OCI-LY1 (cell line): ENCODE data around the gene RAB4A.

Experiments used
- H2AFZ ChIP-seq: fragments of 200-600 bp; sonication (generic), shearing (Covaris generic); 2 replicates; pipeline ENCODE4 v1.6.0; 2014; ENCODE audit warnings: antibody characterized with exemption, mild to moderate bottlenecking, low read length
- H3F3A ChIP-seq: fragments of 200-600 bp; sonication (generic), shearing (Covaris generic); 2 replicates; pipeline ENCODE4 v1.6.0; 2014; ENCODE audit warnings: mild to moderate bottlenecking, antibody characterized with exemption, low read length, moderate library complexity; ENCODE audit not compliant: insufficient read depth
- H3K27ac ChIP-seq: fragments of 200-600 bp; sonication (generic); 2 replicates; pipeline ENCODE4 v1.5.1; 2014; ENCODE audit warnings: low read length, mixed run types, mild to moderate bottlenecking, low read depth; ENCODE audit not compliant: poor library complexity, severe bottlenecking
- H3K27me3 ChIP-seq: fragments of 200-600 bp; sonication (generic); 2 replicates; pipeline ENCODE4 v1.6.0; 2014; ENCODE audit warnings: antibody characterized with exemption, mild to moderate bottlenecking, low read length, moderate library complexity; ENCODE audit not compliant: insufficient read depth
- H3K36me3 ChIP-seq: fragments of 200-600 bp; sonication (generic); 2 replicates; pipeline ENCODE4 v1.6.1; 2014; ENCODE audit warnings: mild to moderate bottlenecking, antibody characterized with exemption, low read length, moderate library complexity, mixed read lengths; ENCODE audit not compliant: insufficient read depth
- H3K4me1 ChIP-seq: fragments of 200-600 bp; sonication (generic); 2 replicates; pipeline ENCODE4 v1.5.1; 2014; ENCODE audit warnings: mild to moderate bottlenecking, low read length, moderate library complexity; ENCODE audit not compliant: insufficient read depth, severe bottlenecking
- H3K4me2 ChIP-seq: fragments of 200-600 bp; sonication (generic), shearing (Covaris generic); 2 replicates; pipeline ENCODE4 v1.6.1; 2014; ENCODE audit warnings: low read length
- H3K4me3 ChIP-seq: fragments of 200-600 bp; sonication (generic); 2 replicates; pipeline ENCODE4 v1.5.1; 2014; ENCODE audit warnings: low read length, low read depth, mild to moderate bottlenecking, mixed read lengths; ENCODE audit not compliant: poor library complexity, severe bottlenecking
- H3K79me2 ChIP-seq: fragments of 200-600 bp; shearing (Covaris generic); 2 replicates; pipeline ENCODE4 v1.6.1; 2016; ENCODE audit warnings: mixed run types, low read length, mixed read lengths; ENCODE audit not compliant: insufficient read depth
- H3K9ac ChIP-seq: fragments of 200-600 bp; sonication (generic), shearing (Covaris generic); 2 replicates; pipeline ENCODE4 v1.6.1; 2014; ENCODE audit warnings: mild to moderate bottlenecking, low read length, mixed read lengths
- H3K9me2 ChIP-seq: fragments of 200-600 bp; sonication (generic), shearing (Covaris generic); 2 replicates; pipeline ENCODE4 v1.6.1; 2014; ENCODE audit warnings: low read depth, mild to moderate bottlenecking, low read length, mixed read lengths
- H3K9me3 ChIP-seq: fragments of 200-600 bp; shearing (Covaris generic); 2 replicates; pipeline ENCODE4 v1.6.1; 2014; ENCODE audit warnings: low read length, mixed read lengths
- H4K20me1 ChIP-seq: fragments of 200-600 bp; sonication (generic), shearing (Covaris generic); 2 replicates; pipeline ENCODE4 v1.6.0; 2016; ENCODE audit warnings: mild to moderate bottlenecking, low read length; ENCODE audit not compliant: insufficient read depth
- CTCF ChIP-seq: fragments of 200-600 bp; sonication (generic), shearing (Covaris generic); IDR thresholded peaks from 2 replicates; pipeline ENCODE4 v1.5.1; 2017; ENCODE audit warnings: mild to moderate bottlenecking, antibody characterized with exemption, low read length, moderate library complexity, mixed read lengths
- EZH2 ChIP-seq: fragments of 200-600 bp; sonication (generic), shearing (Covaris generic); IDR thresholded peaks from 2 replicates; pipeline ENCODE4 v1.8.0; 2017; ENCODE audit warnings: borderline replicate concordance, mixed run types, mild to moderate bottlenecking, antibody characterized with exemption, low read length, moderate library complexity, mixed read lengths

Gene RAB4A

GRCh38 chr1:229264068-229264467, 6.8 kb upstream of the RAB4A start:
- Histone ChIP-seq H3K9ac (no peak overlapping the region), H3K36me3 (no peaks in the 10 kb centered on the region; the same call in 1 of the 2 replicates), H3K79me2 (no peaks in the 10 kb centered on the region), H3K9me3 (no peaks in the 10 kb centered on the region), H2AFZ (no peak overlapping the region), H3K4me3 (no peak overlapping the region), H3K27me3 (no peaks in the 10 kb centered on the region), H3F3A (no peaks in the 10 kb centered on the region), H3K27ac (no peak overlapping the region), H3K9me2 (no peaks in the 10 kb centered on the region), H4K20me1 (no peaks in the 10 kb centered on the region), H3K4me1 (no peaks in the 10 kb centered on the region), H3K4me2 (no peak overlapping the region)
- TF ChIP-seq EZH2 (no peak), CTCF (no peak)

GRCh38 chr1:229264487-229264886, 6.4 kb upstream of the RAB4A start:
- no peak overlapping the region for H3K4me3 ChIP-seq
- H3K9me2 ChIP-seq, result no peaks in the 10 kb centered on the region
- H4K20me1 ChIP-seq, result no peaks in the 10 kb centered on the region
- no peak overlapping the region for H3K4me2 ChIP-seq
- H3K4me1 ChIP-seq, result no peaks in the 10 kb centered on the region
- no peak overlapping the region for H3K27ac ChIP-seq
- H3K79me2 ChIP-seq, result no peaks in the 10 kb centered on the region
- H3F3A ChIP-seq, result no peaks in the 10 kb centered on the region
- TF ChIP-seq CTCF (no peak), EZH2 (no peak)
- no peaks in the 10 kb centered on the region for H3K9me3 ChIP-seq
- H2AFZ ChIP-seq, result no peak overlapping the region
- no peaks in the 10 kb centered on the region for H3K27me3 ChIP-seq
- H3K36me3 ChIP-seq, result no peaks in the 10 kb centered on the region; the same call in 1 of the 2 replicates
- no peak overlapping the region for H3K9ac ChIP-seq

- H3K9ac ChIP-seq, result no peak overlapping the region
- no peaks in the 10 kb centered on the region for H3K27me3 ChIP-seq
- no peak overlapping the region for H3K27ac ChIP-seq
- H3K4me2 ChIP-seq, result no peak overlapping the region
- no peak overlapping the region for H3K4me3 ChIP-seq
- H3K9me3 ChIP-seq, result peaks cover 3% of the 10 kb centered on the region; the same call in 1 of the 2 replicates
- H3K4me1 ChIP-seq, result peaks cover 6% of the 10 kb centered on the region
- no peaks in the 10 kb centered on the region for H3K79me2 ChIP-seq
- H3K36me3 ChIP-seq, result no peaks in the 10 kb centered on the region; the same call in 1 of the 2 replicates
- no peaks in the 10 kb centered on the region for H3F3A ChIP-seq
- no peaks in the 10 kb centered on the region for H4K20me1 ChIP-seq
- H3K9me2 ChIP-seq, result no peaks in the 10 kb centered on the region
- TF ChIP-seq CTCF (no peak), EZH2 (no peak)
- no peak overlapping the region for H2AFZ ChIP-seq
Observed at GRCh38 chr1:229266274-229266673, 4.6 kb upstream of the RAB4A start.
